ENCODE measurements around the gene NALCN.

- TF ChIP-seq CTCF (IDR thresholded peaks at IDR 0.05) = no peak
- TF ChIP-seq POLR2AphosphoS5 (IDR thresholded peaks at IDR 0.05) = no peak
- TF ChIP-seq POLR2A (IDR thresholded peaks at IDR 0.05) = no peak
- no peak for TF ChIP-seq EP300 (IDR thresholded peaks at IDR 0.05)
These were observed 276.1 kb downstream of the NALCN start for GRCh38 chr13:101140087-101140770.

All from gastroesophageal sphincter (tissue), 3 donors.